SK-N-SH treated with all-trans-retinoic acid at 6 μM for 48 hours (cell line): ENCODE measurements around the gene TRIM56.

Source experiments
- CREB5 ChIP-seq: fragments of 250-450 bp; sonication (Bioruptor Pico); IDR thresholded peaks from 2 replicates; pipeline ENCODE4 v1.5.1; 2020; ENCODE audit warnings: low read depth, mild to moderate bottlenecking, moderate library complexity
- PATZ1 ChIP-seq: fragments of 250-450 bp; sonication (Bioruptor Pico); IDR thresholded peaks from 2 replicates; pipeline ENCODE4 v1.8.0; 2020; ENCODE audit warnings: mild to moderate bottlenecking, moderate library complexity, borderline replicate concordance
- SNAI2 ChIP-seq: fragments of 250-450 bp; sonication (Bioruptor Pico); IDR thresholded peaks from 2 replicates; pipeline ENCODE4 v1.5.0; 2020; ENCODE audit warnings: mild to moderate bottlenecking, moderate library complexity
- TOX ChIP-seq: fragments of 250-450 bp; sonication (Bioruptor Pico); IDR thresholded peaks from 2 replicates; pipeline ENCODE4 v1.8.0; 2021; ENCODE audit warnings: mild to moderate bottlenecking, moderate library complexity, borderline replicate concordance
- ZC3H10 ChIP-seq: fragments of 250-450 bp; sonication (Bioruptor Pico); IDR thresholded peaks from 2 replicates; pipeline ENCODE4 v1.5.1; 2021; ENCODE audit warnings: mild to moderate bottlenecking, moderate library complexity
- ZNF565 ChIP-seq: fragments of 450-650 bp; formaldehyde crosslinking; conservative IDR thresholded peaks from 2 replicates; pipeline ENCODE4 v1.5.0; 2020; ENCODE audit warnings: low read depth, mild to moderate bottlenecking, moderate library complexity
- ZNF70 ChIP-seq: fragments of 450-650 bp; formaldehyde crosslinking; IDR thresholded peaks from 2 replicates; pipeline ENCODE4 v1.5.0; 2020; ENCODE audit warnings: mild to moderate bottlenecking, moderate library complexity

- TF ChIP-seq PATZ1 (CRISPR knock-in tag) = no peak
- TF ChIP-seq CREB5 = no peak
- no peak for TF ChIP-seq ZNF565 (CRISPR knock-in tag)
- no peak for TF ChIP-seq ZC3H10 (CRISPR knock-in tag)
- TF ChIP-seq SNAI2 = no peak
- TF ChIP-seq TOX = no peak
- no peak for TF ChIP-seq ZNF70 (CRISPR knock-in tag)
Measured at GRCh38 chr7:101088858-101089529, 3.7 kb downstream of the TRIM56 start.
